CD14-positive monocyte (primary cell): Measurements from ENCODE around the gene CFAP90. TPM values are rescaled to one million over a fixed set of nuclear protein-coding genes. Genes with fewer than 3 reads are reported as not detected.

Experiments used
- DNase-seq, 3 donors: peaks; one replicate each; pipeline ENCODE4 v3.0.0-alpha.2; 2011 to 2022
- H2AFZ ChIP-seq: 2 replicates; pipeline ENCODE4 v1.6.0; 2012; ENCODE audit warnings: mild to moderate bottlenecking, low read depth, low read length, inconsistent platforms; ENCODE audit not compliant: insufficient read depth, poor library complexity, severe bottlenecking
- H3K27ac ChIP-seq, 2 donors: 1 replicate in 1 of 2; 2 replicates in 1 of 2; pipeline ENCODE4 v1.5.1; 2012 to 2013; ENCODE audit warnings: low read length in 2 of 2, control low read depth in 1 of 2, inconsistent platforms in 1 of 2, low read depth in 1 of 2, mild to moderate bottlenecking in 1 of 2
- H3K27me3 ChIP-seq, 2 donors: one replicate each; pipeline versions ENCODE4 v1.6.0 to v1.6.1; 2011 to 2013; ENCODE audit warnings: low read length in 2 of 2; ENCODE audit not compliant: control insufficient read depth in 2 of 2, insufficient read depth in 2 of 2
- H3K36me3 ChIP-seq, 2 donors: replicated peaks in 1 of 2; 1 replicate in 1 of 2; 2 replicates in 1 of 2; pipeline versions ENCODE4 v1.5.1 to v1.6.1; 2012 to 2013; ENCODE audit warnings: low read length in 2 of 2, control low read depth in 1 of 2, inconsistent platforms in 1 of 2, mild to moderate bottlenecking in 1 of 2; ENCODE audit not compliant: insufficient read depth in 2 of 2, control insufficient read depth in 1 of 2
- H3K4me1 ChIP-seq, 2 donors: 1 replicate in 1 of 2; 2 replicates in 1 of 2; pipeline versions ENCODE4 v1.5.1 to v1.6.1; 2012 to 2013; ENCODE audit warnings: low read length in 2 of 2, control low read depth in 1 of 2, inconsistent platforms in 1 of 2, mild to moderate bottlenecking in 1 of 2, moderate library complexity in 1 of 2; ENCODE audit not compliant: insufficient read depth in 2 of 2, control insufficient read depth in 1 of 2
- H3K4me2 ChIP-seq: replicated peaks from 2 replicates; pipeline ENCODE3; 2012; ENCODE audit warnings: low read length, moderate library complexity, mild to moderate bottlenecking; ENCODE audit not compliant: poor library complexity, severe bottlenecking; ENCODE audit errors: extremely low read depth
- H3K4me3 ChIP-seq, 3 experiments: fragments of 200-600 bp in 1 of 3; sonication (generic) in 1 of 3; replicated peaks in 1 of 3; 1 replicate in 2 of 3; 2 replicates in 1 of 3; pipeline ENCODE4 v1.5.1; 2011 to 2013; ENCODE audit warnings: low read length in 3 of 3, mild to moderate bottlenecking in 3 of 3, control low read depth in 2 of 3, low read depth in 2 of 3, inconsistent platforms in 1 of 3, moderate library complexity in 1 of 3
- H3K79me2 ChIP-seq: 2 replicates; pipeline ENCODE4 v1.6.0; 2012; ENCODE audit warnings: mild to moderate bottlenecking, control low read depth, inconsistent platforms, low read length, moderate library complexity; ENCODE audit not compliant: insufficient read depth
- H3K9ac ChIP-seq: 2 replicates; pipeline ENCODE4 v1.6.0; 2017; ENCODE audit warnings: low read length, mild to moderate bottlenecking; ENCODE audit not compliant: insufficient read depth, poor library complexity, severe bottlenecking
- H3K9me3 ChIP-seq, 2 donors: replicated peaks in 1 of 2; 1 replicate in 1 of 2; 2 replicates in 1 of 2; pipeline versions ENCODE4 v1.5.1 to v1.6.1; 2012 to 2013; ENCODE audit warnings: low read length in 2 of 2, control low read depth in 1 of 2; ENCODE audit not compliant: control insufficient read depth in 1 of 2, insufficient read depth in 1 of 2
- H4K20me1 ChIP-seq: 2 replicates; pipeline ENCODE4 v1.6.0; 2012; ENCODE audit warnings: mild to moderate bottlenecking, low read length, control low read depth, moderate library complexity; ENCODE audit not compliant: insufficient read depth
- H3K27ac Mint-ChIP-seq, 7 donors: one replicate each; pipeline ENCODE4 v1.8.0; 2020; ENCODE audit warnings: mild to moderate bottlenecking in 7 of 7, mixed read lengths in 7 of 7, moderate library complexity in 6 of 7, inconsistent platforms in 2 of 7
- H3K27me3 Mint-ChIP-seq, 3 donors: one replicate each; pipeline ENCODE4 v1.8.0; 2021 to 2022; ENCODE audit warnings: low read depth in 3 of 3, mild to moderate bottlenecking in 3 of 3, mixed read lengths in 3 of 3, moderate library complexity in 3 of 3, inconsistent platforms in 1 of 3
- H3K36me3 Mint-ChIP-seq, 2 donors: one replicate each; pipeline ENCODE4 v1.8.0; 2020; ENCODE audit warnings: mixed read lengths in 2 of 2, inconsistent platforms in 1 of 2, mild to moderate bottlenecking in 1 of 2
- H3K4me1 Mint-ChIP-seq: one replicate; pipeline ENCODE4 v1.8.0; 2020; ENCODE audit warnings: mild to moderate bottlenecking, mixed read lengths
- H3K4me3 Mint-ChIP-seq, 2 donors: one replicate each; pipeline ENCODE4 v1.8.0; 2020; ENCODE audit warnings: mild to moderate bottlenecking in 2 of 2, mixed read lengths in 2 of 2, moderate library complexity in 1 of 2
- H3K9me3 Mint-ChIP-seq, 7 donors: one replicate each; pipeline ENCODE4 v1.8.0; 2020 to 2022; ENCODE audit warnings: mixed read lengths in 7 of 7, mild to moderate bottlenecking in 6 of 7, moderate library complexity in 6 of 7, inconsistent platforms in 2 of 7
- CTCF ChIP-seq: fragments of 200-600 bp; IDR thresholded peaks from one replicate; pipeline ENCODE4 v1.8.0; 2022; ENCODE audit warnings: antibody characterized with exemption, mild to moderate bottlenecking
- WGBS: methylation state at CpG from one replicate; pipeline ENCODE4 v1.1.5; 2013; ENCODE audit warnings: missing lambda C conversion rate; ENCODE audit not compliant: insufficient coverage; 5-methylcytosine and 5-hydroxymethylcytosine counted together
- intact Hi-C, 2 donors: fragments of 100-400 bp; cut with micrococcal nuclease; formaldehyde crosslinking; loops; one replicate each; pipeline versions ENCODE4 v1.15.0 to v1.15.1; 2023
- polyA plus RNA-seq, 3 donors: library from polyadenylated mRNA; depleted of rRNA in 1 of 3; unstranded in 2 of 3; stranded (reverse) in 1 of 3; fragments of 300-500 nt in 2 of 3; fragments of >200 nt in 1 of 3; fragmentation: Illumina TruSeq in 2 of 3; gene quantifications; 1 replicate in 2 of 3; 2 replicates in 1 of 3; pipeline ENCODE4 v1.2.3, GENCODE V29; 2012 to 2021

CFAP90 gene
- polyA plus RNA-seq, 3 donors = not detected

GRCh38 chr5:7867260-7867659 lies 16.3 kb upstream of the CFAP90 start:
- H4K20me1 ChIP-seq = peaks cover 4% of the 10 kb centered on the region
- intact Hi-C loops = loop anchor here in 1 of 2 donors (10.0 kb wide), 1 partner anchor 1232 kb away; the partner anchor contains the start of genes NSUN2 and SRD5A1
- no peak for DNase-seq
- no peaks in the 10 kb centered on the region for H3K9me3 Mint-ChIP-seq
- H3K27me3 Mint-ChIP-seq = no peaks in the 10 kb centered on the region
- peaks cover 43 to 49% of the 10 kb centered on the region in 2 donors for H3K36me3 Mint-ChIP-seq
- no peak overlapping the region for H3K9ac ChIP-seq
- H2AFZ ChIP-seq = no peak overlapping the region
- peaks cover 17 to 27% of the 10 kb centered on the region in 2 donors for H3K4me1 ChIP-seq
- 94% methylated on average over 2 of the region's 3 CpGs for WGBS
- no peak overlapping the region for H3K4me3 ChIP-seq
- H3K4me3 Mint-ChIP-seq = no peak overlapping the region
- H3K27ac ChIP-seq = no peak overlapping the region
- TF ChIP-seq CTCF = no peak
- no peaks in the 10 kb centered on the region for H3K27me3 ChIP-seq
- H3K79me2 ChIP-seq = peaks cover 51% of the 10 kb centered on the region
- H3K4me2 ChIP-seq = no peak overlapping the region
- peaks cover 30 to 57% of the 10 kb centered on the region in 2 donors for H3K36me3 ChIP-seq
- H3K27ac Mint-ChIP-seq = no peak overlapping the region
- peaks cover 41% of the 10 kb centered on the region for H3K4me1 Mint-ChIP-seq
- H3K9me3 ChIP-seq = no peaks in the 10 kb centered on the region

- Histone ChIP-seq H3K9ac (no peak overlapping the region), H4K20me1 (peaks cover 4% of the 10 kb centered on the region), H3K27ac (no peak overlapping the region), H3K4me1 (peaks cover 17 to 27% of the 10 kb centered on the region in 2 donors), H3K4me2 (no peak overlapping the region), H3K79me2 (peaks cover 40% of the 10 kb centered on the region), H3K27me3 (no peaks in the 10 kb centered on the region), H2AFZ (no peak overlapping the region), H3K4me3 (no peak overlapping the region), H3K36me3 (peaks cover 35 to 57% of the 10 kb centered on the region in 2 donors), H3K9me3 (no peaks in the 10 kb centered on the region)
- no peak for DNase-seq
- no peak overlapping the region for H3K4me3 Mint-ChIP-seq
- peaks cover 36% of the 10 kb centered on the region for H3K4me1 Mint-ChIP-seq
- 100% methylated on average over 1 of the region's 2 CpGs for WGBS
- H3K36me3 Mint-ChIP-seq = peaks cover 41 to 50% of the 10 kb centered on the region in 2 donors
- intact Hi-C loops = loop anchor here in 1 of 2 donors (10.0 kb wide), 1 partner anchor 1231 kb away; the partner anchor contains the start of genes NSUN2 and SRD5A1
- TF ChIP-seq CTCF = no peak
- no peak overlapping the region for H3K27ac Mint-ChIP-seq
- H3K27me3 Mint-ChIP-seq = no peaks in the 10 kb centered on the region
- H3K9me3 Mint-ChIP-seq = no peaks in the 10 kb centered on the region
Observed at GRCh38 chr5:7866196-7866595, 15.3 kb upstream of the CFAP90 start.
